HEK293 (cell line): ENCODE data around the gene CHD5.

Experiments used
- BCL11B ChIP-seq: fragments of 450-650 bp; formaldehyde crosslinking; IDR thresholded peaks from 2 replicates; pipeline ENCODE4 v1.5.1; 2016; ENCODE audit warnings: low read depth, missing biosample characterization, missing genetic modification characterization
- GFI1B ChIP-seq: fragments of 450-650 bp; formaldehyde crosslinking; IDR thresholded peaks from 2 replicates; pipeline ENCODE4 v1.5.1; 2016; ENCODE audit warnings: missing biosample characterization, missing genetic modification characterization
- ZBTB20 ChIP-seq: fragments of 450-650 bp; formaldehyde crosslinking; IDR thresholded peaks from 2 replicates; pipeline ENCODE4 v1.5.1; 2016; ENCODE audit warnings: missing biosample characterization, missing genetic modification characterization
- ZSCAN30 ChIP-seq: fragments of 450-650 bp; IDR thresholded peaks from 2 replicates; pipeline ENCODE4 v1.5.1; 2018; ENCODE audit warnings: missing biosample characterization, mild to moderate bottlenecking, missing genetic modification characterization, moderate library complexity
- TF ChIP-seq, protein P1 (sequence below): fragments of 450-650 bp; formaldehyde crosslinking; IDR thresholded peaks from 2 replicates; pipeline ENCODE4 v1.5.1; 2016; ENCODE audit warnings: missing biosample characterization, missing genetic modification characterization
- TF ChIP-seq, protein P2 (sequence below): fragments of 450-650 bp; formaldehyde crosslinking; IDR thresholded peaks from 2 replicates; pipeline ENCODE4 v1.5.1; 2016; ENCODE audit warnings: missing biosample characterization, missing genetic modification characterization

- TF ChIP-seq BCL11B (tag by site-specific recombination) (no peak), ZSCAN30 (no peak), GFI1B (tag by site-specific recombination) (no peak), ZBTB20 (tag by site-specific recombination) (no peak)
- TF ChIP-seq, protein P1, sequence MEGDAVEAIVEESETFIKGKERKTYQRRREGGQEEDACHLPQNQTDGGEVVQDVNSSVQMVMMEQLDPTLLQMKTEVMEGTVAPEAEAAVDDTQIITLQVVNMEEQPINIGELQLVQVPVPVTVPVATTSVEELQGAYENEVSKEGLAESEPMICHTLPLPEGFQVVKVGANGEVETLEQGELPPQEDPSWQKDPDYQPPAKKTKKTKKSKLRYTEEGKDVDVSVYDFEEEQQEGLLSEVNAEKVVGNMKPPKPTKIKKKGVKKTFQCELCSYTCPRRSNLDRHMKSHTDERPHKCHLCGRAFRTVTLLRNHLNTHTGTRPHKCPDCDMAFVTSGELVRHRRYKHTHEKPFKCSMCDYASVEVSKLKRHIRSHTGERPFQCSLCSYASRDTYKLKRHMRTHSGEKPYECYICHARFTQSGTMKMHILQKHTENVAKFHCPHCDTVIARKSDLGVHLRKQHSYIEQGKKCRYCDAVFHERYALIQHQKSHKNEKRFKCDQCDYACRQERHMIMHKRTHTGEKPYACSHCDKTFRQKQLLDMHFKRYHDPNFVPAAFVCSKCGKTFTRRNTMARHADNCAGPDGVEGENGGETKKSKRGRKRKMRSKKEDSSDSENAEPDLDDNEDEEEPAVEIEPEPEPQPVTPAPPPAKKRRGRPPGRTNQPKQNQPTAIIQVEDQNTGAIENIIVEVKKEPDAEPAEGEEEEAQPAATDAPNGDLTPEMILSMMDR (tag by site-specific recombination), result no peak
- TF ChIP-seq, protein P2, sequence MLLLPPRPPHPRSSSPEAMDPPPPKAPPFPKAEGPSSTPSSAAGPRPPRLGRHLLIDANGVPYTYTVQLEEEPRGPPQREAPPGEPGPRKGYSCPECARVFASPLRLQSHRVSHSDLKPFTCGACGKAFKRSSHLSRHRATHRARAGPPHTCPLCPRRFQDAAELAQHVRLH, result no peak
Observed at GRCh38 chr1:6123083-6123482, 57.0 kb downstream of the CHD5 start.
